HG03457 (cell line): ENCODE results near the gene HOXC10.

Source experiments
- ATAC-seq: cut with Tn5 transposase; IDR thresholded peaks from one replicate; pipeline ENCODE4 v1.9.1; 2021; ENCODE audit warnings: moderate number of reproducible peaks; ENCODE audit not compliant: unreplicated experiment

The HOXC10 gene

DNA sequence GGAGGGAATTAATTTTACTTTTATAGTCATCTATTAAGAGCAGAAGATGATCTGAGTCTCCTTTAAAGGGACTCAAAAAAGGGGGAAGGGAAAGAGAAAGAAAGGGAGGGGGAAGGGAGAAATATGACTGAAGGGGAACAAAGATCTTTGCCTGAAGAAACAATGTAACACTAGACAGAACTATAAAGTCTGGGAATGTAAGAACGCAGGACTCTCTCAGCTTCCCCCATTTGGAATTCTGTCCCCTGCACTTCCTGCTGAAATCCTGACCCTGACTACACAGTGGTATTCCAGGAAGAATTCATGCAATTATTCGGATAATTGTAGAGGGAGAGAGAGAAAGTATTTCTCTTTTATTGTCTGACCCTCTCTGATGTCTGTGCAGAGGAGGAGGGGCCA, 20.6 kb upstream of the HOXC10 start:
- no peak for ATAC-seq

DNA sequence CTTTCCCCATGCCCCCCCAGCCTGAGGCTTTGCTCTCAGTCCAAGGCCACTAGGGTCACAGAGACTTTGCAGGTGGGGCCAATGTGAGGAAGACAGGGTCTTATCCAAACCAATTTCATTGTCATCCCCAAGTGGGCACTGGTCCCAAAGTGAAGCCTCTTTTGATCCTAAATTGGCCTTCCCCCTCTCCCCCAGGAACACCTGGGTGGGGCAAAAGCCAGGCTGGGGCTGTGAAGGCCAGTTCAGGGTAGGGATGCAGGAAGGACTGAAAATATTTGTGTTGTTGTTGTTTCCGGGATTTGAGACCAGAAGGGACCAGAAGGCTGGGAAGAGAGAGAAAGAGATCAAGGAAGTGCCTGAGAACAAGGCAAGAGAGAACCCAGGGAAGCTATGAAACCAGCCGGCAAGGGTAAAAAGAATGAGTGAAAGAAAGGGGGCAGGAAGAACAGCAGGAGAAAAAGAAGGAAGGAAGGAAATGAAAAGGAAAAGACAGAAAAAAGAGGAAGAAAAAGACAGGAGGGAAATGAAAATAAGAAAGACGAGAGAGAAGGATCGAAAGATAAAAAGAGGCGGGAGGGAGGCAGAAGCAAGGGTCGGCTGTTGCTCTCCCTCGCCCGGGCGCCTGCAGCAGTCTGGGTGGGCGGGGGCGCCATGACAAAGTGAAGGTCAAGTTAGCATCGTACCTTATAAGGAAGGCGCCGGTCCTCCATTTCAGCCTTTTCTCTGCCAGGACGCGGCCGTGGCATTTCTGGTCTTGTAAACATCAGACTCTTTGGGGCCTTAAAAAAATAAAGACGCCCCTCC, 19.5 kb upstream of the HOXC10 start:
- no peak for ATAC-seq

DNA sequence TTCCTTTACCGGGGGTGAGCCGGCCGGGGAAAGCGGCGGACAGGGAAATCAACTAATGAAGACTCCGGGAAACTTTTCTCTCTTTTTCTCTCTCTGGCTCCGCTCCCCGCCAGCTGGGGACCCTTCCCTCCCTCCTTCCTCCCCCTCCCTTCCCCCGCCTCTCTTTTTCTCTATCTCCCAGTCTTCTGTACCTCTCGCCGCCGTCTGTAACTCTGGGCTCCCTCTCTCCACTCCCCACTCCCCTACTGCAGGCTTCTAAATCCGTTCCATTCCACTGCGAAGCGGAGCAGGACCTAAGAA, 18.9 kb upstream of the HOXC10 start:
- ATAC-seq, result no peak

DNA sequence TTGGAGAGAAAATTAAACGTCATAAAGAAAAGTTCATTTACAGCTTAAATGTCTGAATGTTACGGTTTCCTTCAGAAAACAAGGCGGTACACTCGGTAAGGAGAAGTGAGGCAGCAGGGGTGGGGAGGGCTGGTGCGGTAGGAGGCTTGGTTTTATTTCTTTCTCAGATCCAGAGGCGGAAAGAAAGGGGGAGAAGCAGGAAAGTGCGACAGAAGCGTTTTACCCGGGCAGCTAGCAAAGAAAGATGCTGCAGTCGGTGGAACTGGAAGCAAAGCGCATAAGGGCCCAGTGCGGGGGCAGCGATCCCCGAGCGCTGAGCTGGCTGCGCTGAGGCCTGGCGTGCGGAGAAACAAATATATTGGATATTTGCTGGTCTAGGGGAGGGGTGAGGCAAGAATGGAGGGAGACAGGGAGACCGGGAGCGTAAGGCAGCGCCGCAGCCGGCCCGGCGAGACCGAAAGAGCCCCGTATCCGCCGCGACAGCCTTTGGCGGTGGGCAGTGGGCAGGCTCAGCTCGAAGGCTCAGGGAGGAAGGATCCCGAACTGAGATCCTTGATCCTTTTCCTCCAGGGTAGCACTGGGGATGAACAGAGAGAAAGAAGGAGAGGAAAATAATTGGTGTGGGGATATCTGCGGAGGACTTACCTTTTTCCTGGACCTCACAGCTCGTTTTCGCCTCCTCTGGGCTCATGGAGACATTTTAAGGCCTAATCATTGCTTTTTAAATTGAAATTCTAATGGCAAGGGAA, 18.4 kb upstream of the HOXC10 start:
- no peak for ATAC-seq

DNA sequence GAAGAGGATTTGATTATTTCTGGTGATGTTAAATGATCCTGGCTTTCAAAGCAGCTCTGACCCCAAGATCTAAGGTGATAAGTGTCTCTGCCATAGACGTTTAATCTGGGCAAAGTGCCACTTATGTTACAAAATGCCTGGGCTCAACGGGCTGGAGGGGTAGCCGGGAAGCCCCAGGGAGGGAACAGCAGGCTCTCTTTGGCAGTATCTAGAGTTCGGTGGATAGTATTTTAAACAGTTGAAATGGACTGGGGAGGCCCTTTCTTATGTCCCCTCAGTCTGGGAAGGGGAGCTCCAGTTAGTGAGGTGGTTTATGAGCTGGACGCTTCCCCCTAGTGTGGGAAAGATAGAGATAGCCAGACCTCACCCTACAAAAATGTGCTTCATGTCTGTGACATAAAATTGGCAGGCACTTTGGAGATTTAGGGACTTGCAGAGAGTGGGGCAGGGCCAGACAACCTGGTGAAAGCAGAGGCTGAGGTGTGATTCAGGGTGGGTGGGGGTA, 17.5 kb upstream of the HOXC10 start:
- no peak for ATAC-seq

DNA sequence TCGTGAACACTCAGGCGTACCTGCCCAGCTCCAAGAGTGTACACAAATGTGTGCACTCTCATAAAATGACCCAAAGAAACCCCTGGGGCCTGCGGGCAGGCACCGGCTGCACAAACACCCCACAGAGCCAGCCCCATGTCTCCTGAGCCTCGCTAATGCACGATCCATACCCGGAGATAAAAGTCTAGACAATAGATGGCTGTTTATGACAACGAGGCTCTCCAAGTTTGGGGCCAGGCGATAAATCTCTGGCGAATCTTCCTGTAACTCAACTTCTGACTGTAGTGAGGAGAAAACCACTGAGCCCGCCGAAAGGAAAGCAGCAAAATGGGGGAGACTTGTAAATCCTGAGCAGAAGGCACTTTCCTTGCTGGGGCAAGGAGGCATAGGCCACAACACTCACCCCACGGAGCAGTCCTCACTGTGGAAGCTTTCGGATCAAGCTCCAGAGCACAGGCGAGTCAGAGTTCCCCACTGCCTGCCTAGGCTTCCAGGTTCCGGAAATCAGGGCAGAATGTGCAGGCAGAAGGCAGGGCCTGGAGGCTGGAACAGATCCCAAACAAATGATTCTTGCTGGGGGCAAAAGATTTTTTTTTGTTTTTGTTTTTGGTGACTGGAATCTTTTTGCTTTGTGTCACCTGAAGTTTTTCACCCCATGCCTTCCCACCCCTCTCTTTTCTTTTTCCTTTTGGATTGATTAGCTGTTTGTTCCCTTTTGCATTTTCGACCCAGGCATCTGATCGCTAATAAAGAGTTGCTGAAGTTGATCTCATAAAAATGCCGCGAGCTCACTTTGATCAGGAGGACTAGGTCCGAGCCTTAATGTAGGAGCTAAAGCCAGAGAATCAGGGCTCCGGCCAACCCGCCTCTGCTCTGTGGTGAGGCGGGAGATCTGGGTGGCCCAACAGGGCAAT, 16.5 kb upstream of the HOXC10 start:
- no peak for ATAC-seq

DNA sequence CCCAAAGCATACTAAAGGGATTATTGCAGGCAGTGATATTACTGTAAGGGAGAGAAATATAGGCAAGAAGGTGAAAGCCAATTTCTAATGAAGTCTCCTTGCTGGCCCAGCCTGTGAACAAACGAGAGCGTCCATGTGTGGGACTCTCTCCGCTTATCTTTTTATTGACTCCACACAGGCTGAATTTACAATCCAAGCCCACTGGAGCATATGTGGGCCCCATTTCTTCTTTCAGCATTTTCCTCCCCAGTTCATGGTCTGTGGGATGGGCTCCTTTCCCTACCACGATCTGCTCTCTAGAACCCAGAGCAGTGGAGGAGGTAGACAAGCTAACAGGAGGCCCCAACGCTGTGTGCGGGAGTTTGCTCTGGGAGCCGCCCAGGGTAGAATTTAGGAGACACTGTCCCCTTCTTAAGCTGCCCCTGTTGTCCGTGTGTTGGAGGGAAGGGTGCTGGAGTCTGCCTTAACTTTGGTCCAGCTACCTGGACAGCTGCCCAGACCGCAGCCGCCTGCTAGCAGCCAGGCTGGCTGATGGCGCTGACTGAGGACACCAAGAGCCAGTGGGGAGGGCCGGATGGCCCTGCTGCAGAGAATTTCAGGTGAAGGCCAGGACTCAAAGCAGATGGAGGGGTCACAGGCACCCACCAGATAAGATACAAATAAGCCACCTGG, 15.2 kb upstream of the HOXC10 start:
- ATAC-seq, result no peak

DNA sequence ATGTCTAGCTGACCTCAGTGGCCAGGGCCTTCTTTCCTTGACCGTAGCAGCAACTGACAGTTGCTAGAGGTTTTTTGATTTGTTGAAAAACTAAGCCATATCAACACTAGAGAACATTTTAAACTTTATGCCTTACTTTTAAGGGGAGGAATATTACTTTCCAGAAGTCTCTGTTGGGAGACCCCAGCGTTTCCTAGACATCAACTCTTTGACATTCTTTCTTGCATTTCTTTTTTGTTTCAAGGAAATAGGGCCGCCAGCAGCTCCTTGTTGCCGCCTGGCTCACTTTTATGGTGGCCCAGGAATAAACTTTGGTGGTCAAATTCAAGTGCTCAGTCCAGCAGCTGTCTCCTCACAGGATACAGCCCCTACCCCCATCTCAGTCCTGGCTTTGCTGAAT, 14.5 kb upstream of the HOXC10 start:
- no peak for ATAC-seq

DNA sequence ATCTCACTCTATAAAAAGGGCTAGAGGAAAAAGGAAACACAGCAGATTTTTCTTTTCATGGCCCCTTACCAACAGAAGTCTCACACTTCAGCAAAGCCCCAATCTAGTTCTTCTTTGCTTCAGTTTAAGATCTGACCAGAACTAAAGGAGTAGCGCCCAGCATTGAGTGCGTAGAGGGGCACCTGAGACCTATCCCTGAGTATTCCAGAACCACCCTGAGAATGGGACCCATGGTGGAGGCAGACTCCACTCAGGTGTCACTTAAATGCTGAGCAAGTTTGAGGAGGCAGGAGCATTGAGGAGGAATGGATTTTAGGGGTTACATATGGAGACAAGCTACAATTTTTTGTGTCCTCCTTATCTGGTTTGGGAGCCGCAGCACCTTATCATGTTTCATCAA, 13.8 kb upstream of the HOXC10 start:
- no peak for ATAC-seq

DNA sequence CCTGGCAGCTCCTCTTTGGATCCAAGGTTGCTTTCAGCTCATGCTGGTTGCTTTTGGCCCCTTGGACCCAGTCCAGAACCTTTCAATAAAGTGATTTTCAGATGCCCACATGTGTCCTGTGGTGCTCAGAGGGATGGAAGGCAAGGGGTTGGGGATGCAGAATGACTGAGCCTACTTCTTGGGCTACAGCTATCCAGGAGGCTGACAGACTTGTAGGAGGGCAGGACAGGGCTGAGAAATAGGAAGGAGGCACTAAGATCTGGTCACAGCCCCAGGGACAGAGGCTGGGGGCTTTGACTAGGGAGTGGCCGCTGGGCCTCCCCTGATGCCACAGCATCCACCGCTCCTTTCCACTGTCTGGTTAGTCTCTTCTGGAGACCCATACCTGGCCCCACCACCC, 13.3 kb upstream of the HOXC10 start:
- ATAC-seq, result no peak

DNA sequence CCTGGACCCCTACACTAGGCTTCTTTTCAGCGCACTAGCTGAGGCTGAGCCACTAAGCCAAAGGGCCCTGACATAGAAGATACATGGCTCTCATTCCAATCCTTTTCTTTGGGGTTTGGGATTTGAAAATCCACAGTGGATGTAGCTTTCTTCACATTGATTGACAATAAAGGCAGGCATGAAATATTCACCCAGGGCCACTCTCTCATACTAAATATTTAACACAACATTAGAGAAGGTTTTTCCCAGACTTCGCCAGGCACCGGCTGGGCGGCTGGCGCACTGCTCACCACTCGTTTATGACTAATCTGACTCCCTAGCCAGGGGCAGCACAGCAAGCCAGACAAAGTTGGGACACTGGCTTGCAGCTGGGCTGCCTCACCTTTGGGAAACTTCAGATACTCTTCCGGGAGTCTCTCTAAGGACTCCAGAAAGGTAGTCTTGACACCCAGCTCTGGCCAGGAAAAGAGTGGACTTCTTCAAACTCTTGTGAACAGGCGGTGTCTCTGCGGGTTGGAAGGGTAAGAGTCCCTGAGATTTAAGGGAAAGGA, 12.7 kb upstream of the HOXC10 start:
- no peak for ATAC-seq

DNA sequence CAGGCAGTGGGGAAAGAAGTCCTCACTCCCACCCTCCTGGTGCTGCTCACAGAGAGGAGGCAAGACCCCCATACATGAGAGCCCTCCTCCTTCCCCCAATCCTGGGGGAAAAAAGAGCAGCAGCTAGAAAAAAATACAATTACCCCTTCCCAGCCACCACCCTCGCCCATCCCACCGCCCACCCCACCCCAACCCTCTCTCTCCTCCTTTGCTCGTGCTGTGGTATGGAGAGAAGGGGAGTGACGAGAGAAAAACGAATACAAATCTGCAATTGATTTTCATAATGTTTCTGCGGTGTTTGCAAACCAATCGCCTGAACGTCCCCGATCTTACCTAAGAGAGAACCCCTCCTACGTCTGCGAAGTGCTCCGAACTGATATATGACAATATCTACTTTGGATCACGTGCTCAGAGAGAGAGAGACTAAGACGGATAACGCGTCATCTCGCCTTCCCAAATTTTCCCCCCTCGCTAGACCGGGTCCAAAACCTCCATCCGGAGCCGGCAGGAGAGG, 12.2 kb upstream of the HOXC10 start, which contains the start of gene HOXC11:
HOXC11 (plus strand) TSS at position 405 of the 514 bp plus-strand sequence. CDS start 116 bp downstream, outside the sequence.
- ATAC-seq, result no peak

DNA sequence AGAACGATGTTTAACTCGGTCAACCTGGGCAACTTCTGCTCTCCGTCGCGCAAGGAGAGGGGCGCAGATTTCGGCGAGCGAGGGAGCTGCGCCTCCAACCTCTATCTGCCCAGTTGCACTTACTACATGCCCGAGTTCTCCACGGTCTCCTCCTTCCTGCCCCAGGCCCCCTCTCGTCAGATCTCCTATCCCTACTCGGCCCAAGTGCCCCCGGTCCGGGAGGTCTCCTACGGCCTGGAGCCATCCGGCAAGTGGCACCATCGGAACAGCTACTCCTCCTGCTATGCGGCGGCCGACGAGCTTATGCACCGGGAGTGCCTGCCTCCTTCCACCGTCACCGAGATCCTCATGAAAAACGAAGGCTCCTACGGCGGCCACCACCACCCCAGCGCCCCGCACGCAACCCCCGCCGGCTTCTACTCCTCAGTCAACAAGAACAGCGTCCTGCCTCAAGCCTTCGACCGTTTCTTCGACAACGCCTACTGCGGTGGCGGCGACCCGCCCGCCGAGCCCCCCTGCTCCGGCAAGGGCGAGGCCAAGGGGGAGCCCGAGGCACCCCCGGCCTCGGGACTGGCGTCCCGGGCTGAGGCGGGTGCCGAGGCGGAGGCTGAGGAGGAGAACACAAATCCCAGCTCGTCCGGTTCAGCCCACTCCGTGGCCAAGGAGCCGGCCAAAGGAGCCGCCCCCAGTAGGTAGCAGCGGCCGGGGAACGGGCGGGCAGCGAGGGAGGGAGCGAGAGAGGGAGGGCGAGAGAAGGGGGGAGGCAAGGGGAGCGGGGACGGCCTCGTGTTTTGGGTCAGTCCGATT, 11.5 kb upstream of the HOXC10 start:
- ATAC-seq, result no peak

DNA sequence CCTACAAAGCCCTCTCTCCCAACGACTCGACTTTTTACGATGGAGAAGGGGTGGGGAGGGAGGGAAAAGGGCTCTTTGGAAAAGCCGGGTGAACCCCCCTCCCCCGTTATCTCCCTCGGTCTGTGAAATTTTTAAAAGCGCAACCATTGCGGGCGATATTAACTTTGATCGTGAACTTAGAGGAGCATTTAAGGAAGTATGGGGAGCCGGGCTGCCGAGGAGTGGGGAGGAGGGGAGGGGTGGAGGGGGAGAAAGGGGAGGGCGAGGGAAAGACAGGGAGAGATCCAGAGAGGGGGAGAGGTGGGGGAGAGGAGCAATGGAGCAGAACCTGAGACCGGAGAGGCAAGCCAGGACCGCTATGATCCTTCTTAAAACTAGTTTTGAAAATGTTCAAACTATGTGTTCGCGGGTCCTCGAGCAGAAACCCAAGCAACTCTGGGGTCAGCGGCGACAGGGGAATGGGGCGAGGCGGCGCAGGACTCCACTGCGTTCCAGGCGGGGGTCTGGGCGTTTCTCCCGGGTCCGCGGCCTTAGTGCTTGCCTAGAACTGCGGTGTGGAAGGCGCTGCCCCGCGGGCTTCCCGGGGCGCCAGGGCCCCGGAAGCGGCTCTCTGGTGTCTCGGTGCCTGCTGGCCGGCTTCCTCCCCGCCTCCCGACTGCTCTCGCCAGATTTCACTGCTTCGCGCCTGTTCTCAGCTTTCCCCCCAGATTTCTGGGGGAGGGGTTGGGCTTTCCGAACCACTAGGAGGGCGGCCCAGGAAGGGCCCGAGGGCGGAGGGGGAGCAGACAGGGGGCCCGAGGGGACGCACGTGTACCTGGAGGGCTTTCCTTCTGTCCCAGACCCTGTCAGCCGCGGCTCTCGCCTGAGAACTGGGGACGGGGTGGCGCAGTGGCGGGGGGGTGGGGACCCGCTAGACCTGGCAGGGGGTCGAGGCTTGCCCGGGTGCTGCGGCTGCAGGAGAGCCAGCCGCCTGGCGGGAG, 10.6 kb upstream of the HOXC10 start, which contains the start of gene HOTAIR:
HOTAIR (minus strand) TSS at position 871 of the 980 bp plus-strand sequence.
- ATAC-seq, result no peak

DNA sequence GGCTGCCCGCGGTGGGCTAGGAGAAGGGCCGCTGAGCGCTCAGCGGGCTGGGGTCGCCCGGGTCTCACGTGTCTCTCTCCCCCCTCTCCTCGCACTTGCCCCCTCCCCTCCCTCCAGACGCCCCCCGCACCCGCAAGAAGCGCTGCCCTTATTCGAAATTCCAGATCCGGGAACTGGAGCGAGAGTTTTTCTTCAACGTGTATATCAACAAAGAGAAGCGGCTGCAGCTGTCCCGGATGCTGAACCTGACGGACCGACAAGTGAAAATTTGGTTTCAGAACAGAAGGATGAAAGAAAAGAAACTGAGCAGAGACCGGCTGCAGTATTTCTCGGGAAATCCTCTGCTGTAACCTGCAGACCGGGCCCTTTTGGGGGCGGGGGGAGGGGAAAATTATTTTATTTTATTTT, 9.9 kb upstream of the HOXC10 start:
- no peak for ATAC-seq

DNA sequence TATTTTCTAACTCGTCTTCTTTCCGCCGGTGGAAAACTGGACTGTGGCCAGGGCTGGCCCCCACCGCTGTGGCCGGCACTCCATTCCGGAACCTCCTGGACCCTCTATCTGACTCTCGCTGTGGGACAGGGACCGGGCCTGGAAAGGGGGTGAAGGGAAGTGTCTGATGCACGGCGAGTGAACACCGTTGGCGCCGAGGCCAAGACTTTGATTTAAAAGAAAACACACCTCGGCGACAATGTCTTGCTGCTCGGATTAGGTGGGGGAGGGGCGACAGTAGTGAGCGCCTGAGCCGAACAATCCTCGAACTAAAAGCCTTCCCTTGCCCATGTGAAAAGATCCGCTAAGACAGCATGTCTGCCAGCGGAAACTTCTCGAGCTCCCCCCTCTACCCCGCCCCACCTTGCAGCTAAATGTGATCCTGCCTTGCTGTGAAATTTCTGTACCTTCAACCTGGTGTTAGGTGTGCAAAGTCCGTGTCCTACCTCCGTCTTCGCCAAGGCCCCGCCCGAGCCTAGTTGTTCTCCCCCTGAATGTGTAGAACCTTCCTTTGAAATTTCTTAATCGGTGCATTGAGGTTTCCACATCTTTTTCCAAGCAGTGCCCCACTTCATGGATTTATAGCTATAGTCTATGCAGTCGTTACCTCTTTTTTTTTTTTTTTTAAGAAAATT, 9.3 kb upstream of the HOXC10 start:
- ATAC-seq, result no peak

DNA sequence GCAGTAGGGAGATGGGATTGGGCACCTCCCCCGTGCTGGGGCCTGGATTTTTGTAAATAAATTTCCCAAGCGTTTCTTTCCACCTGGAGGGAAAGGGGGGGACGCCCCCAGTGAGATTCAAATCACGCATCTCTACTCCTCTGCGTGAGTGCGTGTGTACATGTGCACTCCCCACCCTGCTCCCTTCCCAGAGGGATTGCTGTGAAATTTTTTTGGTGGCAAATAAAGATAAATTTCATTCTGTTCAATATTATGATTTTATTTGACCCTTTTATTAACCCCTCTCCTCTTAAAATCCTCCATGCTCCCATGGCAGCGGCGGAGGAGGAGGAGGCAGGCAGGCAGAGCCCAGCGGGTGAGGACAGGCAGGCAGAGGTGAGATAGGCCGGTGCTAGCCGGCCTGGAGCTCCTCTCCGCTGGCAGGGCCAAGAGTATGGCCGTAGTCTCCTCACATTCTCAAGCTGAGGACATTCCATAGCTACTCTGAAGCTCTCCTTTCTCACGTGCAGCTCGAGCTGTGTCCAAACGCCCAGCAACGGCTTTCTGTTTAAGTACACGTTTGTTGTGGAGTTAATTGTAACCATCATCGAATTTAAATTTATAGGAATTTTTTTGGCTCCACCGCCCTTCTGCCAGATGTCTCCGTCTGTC, 8.6 kb upstream of the HOXC10 start:
- ATAC-seq, result no peak
